GM23248 (cell line): ENCODE results near the gene SRRM5.

Experiments used
- EZH2 ChIP-seq: fragments of 200-600 bp; sonication (generic); IDR thresholded peaks from 2 replicates; pipeline ENCODE4 v1.6.1; 2018; ENCODE audit warnings: antibody characterized with exemption, mild to moderate bottlenecking; ENCODE audit not compliant: insufficient read depth, poor library complexity, severe bottlenecking
- EZH2phosphoT487 ChIP-seq: fragments of 200-600 bp; sonication (generic); IDR thresholded peaks from 2 replicates; pipeline ENCODE4 v1.6.1; 2018; ENCODE audit warnings: antibody characterized with exemption, moderate library complexity, mild to moderate bottlenecking, low read depth; ENCODE audit not compliant: insufficient read depth

GRCh38 chr19:43569657-43570056 lies 42.2 kb upstream of the SRRM5 start:
- no peak for TF ChIP-seq EZH2
- TF ChIP-seq EZH2phosphoT487: no peak
